Measurements from ENCODE around the gene SLC6A15.

DNA sequence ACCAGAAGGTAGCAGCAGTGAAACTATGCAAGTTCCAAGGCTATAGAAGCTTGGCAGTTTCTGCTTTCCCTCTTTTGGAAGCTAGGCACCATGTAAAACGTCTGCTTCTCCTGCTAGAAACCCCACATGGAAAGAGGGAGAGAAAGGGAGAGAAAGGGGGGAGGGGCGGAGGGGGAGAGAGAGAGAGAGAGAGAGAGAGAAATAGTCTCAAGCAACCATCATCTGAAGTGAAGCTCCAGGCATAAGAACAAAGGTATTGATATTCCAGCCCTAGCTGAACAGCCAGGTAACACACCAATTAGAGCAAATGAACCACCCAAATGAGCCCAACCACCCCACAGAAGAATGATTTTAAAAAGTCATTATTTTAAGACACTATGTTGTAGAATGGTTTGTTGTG is 8.5 kb downstream of the SLC6A15 start:
- TF ChIP-seq EZH2phosphoT487 (IDR thresholded peaks at IDR 0.05; ENCODE audit: insufficient read depth, low read depth): no peak
- no peak for TF ChIP-seq EZH2 (IDR thresholded peaks at IDR 0.05; ENCODE audit: insufficient read depth, poor library complexity, severe bottlenecking)
